ENCODE measurements around the gene MRGPRG. TPM values are rescaled to one million over a fixed set of nuclear protein-coding genes. Genes with fewer than 3 reads are reported as not detected.
A peak's percentile ranks its signal among the peaks of the same experiment; 100 is the strongest.

The MRGPRG gene
- total RNA-seq, 1 donor from 2014 or later: not detected

GRCh38 chr11:3201677-3202181 lies 16.9 kb downstream of the MRGPRG start:
- Histone ChIP-seq H3K36me3 (no peaks in the 10 kb centered on the region), H3K4me1 (peaks cover 10% of the 10 kb centered on the region), H3K9me3 (no peaks in the 10 kb centered on the region), H3K27me3 (peaks cover 34% of the 10 kb centered on the region), H3K27ac (no peak overlapping the region), H3K4me3 (no peak overlapping the region)
- ATAC-seq (no peak), DNase-seq (no peak)
- TF ChIP-seq CTCF (IDR thresholded peaks at IDR 0.05): no peak
- intact Hi-C loops (cut with DNase I): no loop called here

- TF ChIP-seq CTCF (IDR thresholded peaks at IDR 0.05): no peak
- no peaks in the 10 kb centered on the region for H3K9me3 ChIP-seq
- no peak overlapping the region for H3K27ac ChIP-seq
- peaks cover 10% of the 10 kb centered on the region for H3K4me1 ChIP-seq
- ATAC-seq (no peak), DNase-seq (peak; percentile 59)
- H3K4me3 ChIP-seq: no peak overlapping the region
- no peaks in the 10 kb centered on the region for H3K36me3 ChIP-seq
- peaks cover 34% of the 10 kb centered on the region for H3K27me3 ChIP-seq
- intact Hi-C loops (cut with DNase I): no loop called here
Measured at GRCh38 chr11:3201112-3201581, 17.5 kb downstream of the MRGPRG start.

GRCh38 chr11:3200388-3201111 lies 18.1 kb downstream of the MRGPRG start:
- Histone ChIP-seq H3K27me3 (peaks cover 34% of the 10 kb centered on the region), H3K36me3 (no peaks in the 10 kb centered on the region), H3K4me3 (no peak overlapping the region), H3K9me3 (no peaks in the 10 kb centered on the region), H3K27ac (no peak overlapping the region), H3K4me1 (peaks cover 7% of the 10 kb centered on the region)
- intact Hi-C loops (cut with DNase I): no loop called here
- DNase-seq: no peak
- ATAC-seq: no peak
- TF ChIP-seq CTCF (IDR thresholded peaks at IDR 0.05): no peak

- intact Hi-C loops (cut with DNase I): no loop called here
- Histone ChIP-seq H3K4me3 (no peak overlapping the region), H3K4me1 (no peaks in the 10 kb centered on the region), H3K9me3 (no peaks in the 10 kb centered on the region), H3K36me3 (no peaks in the 10 kb centered on the region), H3K27me3 (peaks cover 34% of the 10 kb centered on the region), H3K27ac (no peak overlapping the region)
- DNase-seq: no peak
- ATAC-seq: no peak
- no peak for TF ChIP-seq CTCF (IDR thresholded peaks at IDR 0.05)
Measured at GRCh38 chr11:3199537-3200295, 18.9 kb downstream of the MRGPRG start.

- TF ChIP-seq CTCF (IDR thresholded peaks at IDR 0.05): no peak
- Histone ChIP-seq H3K4me3 (no peak overlapping the region), H3K27me3 (peaks cover 34% of the 10 kb centered on the region), H3K27ac (no peak overlapping the region), H3K4me1 (no peaks in the 10 kb centered on the region), H3K36me3 (no peaks in the 10 kb centered on the region), H3K9me3 (no peaks in the 10 kb centered on the region)
- ATAC-seq (no peak), DNase-seq (no peak)
- intact Hi-C loops (cut with DNase I): no loop called here
Measured at GRCh38 chr11:3198815-3199214, 19.8 kb downstream of the MRGPRG start.
